CD14-positive monocyte (primary cell): Measurements from ENCODE around the gene PIP4K2A. TPM values are rescaled to one million over a fixed set of nuclear protein-coding genes. Genes with fewer than 3 reads are reported as not detected.

Source experiments
- DNase-seq, 3 donors: peaks; one replicate each; pipeline ENCODE4 v3.0.0-alpha.2; 2011 to 2022
- H2AFZ ChIP-seq: 2 replicates; pipeline ENCODE4 v1.6.0; 2012; ENCODE audit warnings: mild to moderate bottlenecking, low read depth, low read length, inconsistent platforms; ENCODE audit not compliant: insufficient read depth, poor library complexity, severe bottlenecking
- H3K27ac ChIP-seq, 2 donors: 1 replicate in 1 of 2; 2 replicates in 1 of 2; pipeline ENCODE4 v1.5.1; 2012 to 2013; ENCODE audit warnings: low read length in 2 of 2, control low read depth in 1 of 2, inconsistent platforms in 1 of 2, low read depth in 1 of 2, mild to moderate bottlenecking in 1 of 2
- H3K27me3 ChIP-seq, 2 donors: one replicate each; pipeline versions ENCODE4 v1.6.0 to v1.6.1; 2011 to 2013; ENCODE audit warnings: low read length in 2 of 2; ENCODE audit not compliant: control insufficient read depth in 2 of 2, insufficient read depth in 2 of 2
- H3K36me3 ChIP-seq, 2 donors: replicated peaks in 1 of 2; 1 replicate in 1 of 2; 2 replicates in 1 of 2; pipeline versions ENCODE4 v1.5.1 to v1.6.1; 2012 to 2013; ENCODE audit warnings: low read length in 2 of 2, control low read depth in 1 of 2, inconsistent platforms in 1 of 2, mild to moderate bottlenecking in 1 of 2; ENCODE audit not compliant: insufficient read depth in 2 of 2, control insufficient read depth in 1 of 2
- H3K4me1 ChIP-seq, 2 donors: 1 replicate in 1 of 2; 2 replicates in 1 of 2; pipeline versions ENCODE4 v1.5.1 to v1.6.1; 2012 to 2013; ENCODE audit warnings: low read length in 2 of 2, control low read depth in 1 of 2, inconsistent platforms in 1 of 2, mild to moderate bottlenecking in 1 of 2, moderate library complexity in 1 of 2; ENCODE audit not compliant: insufficient read depth in 2 of 2, control insufficient read depth in 1 of 2
- H3K4me2 ChIP-seq: replicated peaks from 2 replicates; pipeline ENCODE3; 2012; ENCODE audit warnings: low read length, moderate library complexity, mild to moderate bottlenecking; ENCODE audit not compliant: poor library complexity, severe bottlenecking; ENCODE audit errors: extremely low read depth
- H3K4me3 ChIP-seq, 3 experiments: fragments of 200-600 bp in 1 of 3; sonication (generic) in 1 of 3; replicated peaks in 1 of 3; 1 replicate in 2 of 3; 2 replicates in 1 of 3; pipeline ENCODE4 v1.5.1; 2011 to 2013; ENCODE audit warnings: low read length in 3 of 3, mild to moderate bottlenecking in 3 of 3, control low read depth in 2 of 3, low read depth in 2 of 3, inconsistent platforms in 1 of 3, moderate library complexity in 1 of 3
- H3K79me2 ChIP-seq: 2 replicates; pipeline ENCODE4 v1.6.0; 2012; ENCODE audit warnings: mild to moderate bottlenecking, control low read depth, inconsistent platforms, low read length, moderate library complexity; ENCODE audit not compliant: insufficient read depth
- H3K9ac ChIP-seq: 2 replicates; pipeline ENCODE4 v1.6.0; 2017; ENCODE audit warnings: low read length, mild to moderate bottlenecking; ENCODE audit not compliant: insufficient read depth, poor library complexity, severe bottlenecking
- H3K9me3 ChIP-seq, 2 donors: replicated peaks in 1 of 2; 1 replicate in 1 of 2; 2 replicates in 1 of 2; pipeline versions ENCODE4 v1.5.1 to v1.6.1; 2012 to 2013; ENCODE audit warnings: low read length in 2 of 2, control low read depth in 1 of 2; ENCODE audit not compliant: control insufficient read depth in 1 of 2, insufficient read depth in 1 of 2
- H4K20me1 ChIP-seq: 2 replicates; pipeline ENCODE4 v1.6.0; 2012; ENCODE audit warnings: mild to moderate bottlenecking, low read length, control low read depth, moderate library complexity; ENCODE audit not compliant: insufficient read depth
- H3K27ac Mint-ChIP-seq, 7 donors: one replicate each; pipeline ENCODE4 v1.8.0; 2020; ENCODE audit warnings: mild to moderate bottlenecking in 7 of 7, mixed read lengths in 7 of 7, moderate library complexity in 6 of 7, inconsistent platforms in 2 of 7
- H3K27me3 Mint-ChIP-seq, 3 donors: one replicate each; pipeline ENCODE4 v1.8.0; 2021 to 2022; ENCODE audit warnings: low read depth in 3 of 3, mild to moderate bottlenecking in 3 of 3, mixed read lengths in 3 of 3, moderate library complexity in 3 of 3, inconsistent platforms in 1 of 3
- H3K36me3 Mint-ChIP-seq, 2 donors: one replicate each; pipeline ENCODE4 v1.8.0; 2020; ENCODE audit warnings: mixed read lengths in 2 of 2, inconsistent platforms in 1 of 2, mild to moderate bottlenecking in 1 of 2
- H3K4me1 Mint-ChIP-seq: one replicate; pipeline ENCODE4 v1.8.0; 2020; ENCODE audit warnings: mild to moderate bottlenecking, mixed read lengths
- H3K4me3 Mint-ChIP-seq, 2 donors: one replicate each; pipeline ENCODE4 v1.8.0; 2020; ENCODE audit warnings: mild to moderate bottlenecking in 2 of 2, mixed read lengths in 2 of 2, moderate library complexity in 1 of 2
- H3K9me3 Mint-ChIP-seq, 7 donors: one replicate each; pipeline ENCODE4 v1.8.0; 2020 to 2022; ENCODE audit warnings: mixed read lengths in 7 of 7, mild to moderate bottlenecking in 6 of 7, moderate library complexity in 6 of 7, inconsistent platforms in 2 of 7
- WGBS: methylation state at CpG from one replicate; pipeline ENCODE4 v1.1.5; 2013; ENCODE audit warnings: missing lambda C conversion rate; ENCODE audit not compliant: insufficient coverage; 5-methylcytosine and 5-hydroxymethylcytosine counted together
- intact Hi-C, 2 donors: fragments of 100-400 bp; cut with micrococcal nuclease; formaldehyde crosslinking; loops; one replicate each; pipeline versions ENCODE4 v1.15.0 to v1.15.1; 2023
- polyA plus RNA-seq, 3 donors: library from polyadenylated mRNA; depleted of rRNA in 1 of 3; unstranded in 2 of 3; stranded (reverse) in 1 of 3; fragments of 300-500 nt in 2 of 3; fragments of >200 nt in 1 of 3; fragmentation: Illumina TruSeq in 2 of 3; gene quantifications; 1 replicate in 2 of 3; 2 replicates in 1 of 3; pipeline ENCODE4 v1.2.3, GENCODE V29; 2012 to 2021
- TF ChIP-seq, protein P1 (sequence below): fragments of 200-600 bp; IDR thresholded peaks from one replicate; pipeline ENCODE4 v1.8.0; 2022; ENCODE audit warnings: antibody characterized with exemption, mild to moderate bottlenecking

Gene PIP4K2A
- polyA plus RNA-seq, 3 donors: 9.7 to 33.7 (median 16.6) TPM

DNA sequence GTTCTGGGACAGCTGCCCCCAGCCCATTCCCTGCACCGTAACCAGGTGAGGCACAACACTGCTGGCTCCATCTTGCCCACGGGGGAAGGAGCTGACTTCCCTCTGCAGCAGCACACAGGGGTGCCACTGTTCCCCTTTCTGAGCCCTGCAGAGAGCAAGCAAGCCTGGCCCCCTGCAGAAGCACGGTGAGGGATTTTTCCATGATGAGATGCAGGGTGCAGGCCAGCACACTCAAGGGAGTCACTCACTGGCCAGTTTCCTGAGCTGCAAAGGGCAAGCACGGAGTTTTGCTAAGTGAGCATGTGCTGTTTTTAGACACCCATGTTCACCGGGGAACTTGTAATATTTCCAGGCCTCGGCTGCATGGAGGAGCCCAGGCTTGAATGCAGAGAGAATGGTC, 176.6 kb downstream of the PIP4K2A start:
- H3K27ac ChIP-seq: no peak overlapping the region
- H3K9me3 ChIP-seq: no peaks in the 10 kb centered on the region
- no peaks in the 10 kb centered on the region for H3K9me3 Mint-ChIP-seq
- H3K27me3 Mint-ChIP-seq: peaks cover 0 to 2% (median 1%) of the 10 kb centered on the region in 3 donors
- DNase-seq: no peak
- H4K20me1 ChIP-seq: peaks cover 11% of the 10 kb centered on the region
- H3K4me2 ChIP-seq: no peak overlapping the region
- peaks cover 93 to 95% of the 10 kb centered on the region in 2 donors for H3K36me3 Mint-ChIP-seq
- no peak overlapping the region for H3K4me3 Mint-ChIP-seq
- H3K4me3 ChIP-seq: no peak overlapping the region
- H3K4me1 ChIP-seq: no peaks in the 10 kb centered on the region
- H3K27ac Mint-ChIP-seq: peak overlapping the region in 1 of 7 donors; percentile 1
- intact Hi-C loops: no loop called here
- no peak overlapping the region for H3K9ac ChIP-seq
- no peaks in the 10 kb centered on the region for H3K4me1 Mint-ChIP-seq
- H2AFZ ChIP-seq: no peak overlapping the region
- no peaks in the 10 kb centered on the region for H3K79me2 ChIP-seq
- TF ChIP-seq, protein P1, sequence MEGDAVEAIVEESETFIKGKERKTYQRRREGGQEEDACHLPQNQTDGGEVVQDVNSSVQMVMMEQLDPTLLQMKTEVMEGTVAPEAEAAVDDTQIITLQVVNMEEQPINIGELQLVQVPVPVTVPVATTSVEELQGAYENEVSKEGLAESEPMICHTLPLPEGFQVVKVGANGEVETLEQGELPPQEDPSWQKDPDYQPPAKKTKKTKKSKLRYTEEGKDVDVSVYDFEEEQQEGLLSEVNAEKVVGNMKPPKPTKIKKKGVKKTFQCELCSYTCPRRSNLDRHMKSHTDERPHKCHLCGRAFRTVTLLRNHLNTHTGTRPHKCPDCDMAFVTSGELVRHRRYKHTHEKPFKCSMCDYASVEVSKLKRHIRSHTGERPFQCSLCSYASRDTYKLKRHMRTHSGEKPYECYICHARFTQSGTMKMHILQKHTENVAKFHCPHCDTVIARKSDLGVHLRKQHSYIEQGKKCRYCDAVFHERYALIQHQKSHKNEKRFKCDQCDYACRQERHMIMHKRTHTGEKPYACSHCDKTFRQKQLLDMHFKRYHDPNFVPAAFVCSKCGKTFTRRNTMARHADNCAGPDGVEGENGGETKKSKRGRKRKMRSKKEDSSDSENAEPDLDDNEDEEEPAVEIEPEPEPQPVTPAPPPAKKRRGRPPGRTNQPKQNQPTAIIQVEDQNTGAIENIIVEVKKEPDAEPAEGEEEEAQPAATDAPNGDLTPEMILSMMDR: no peak
- H3K36me3 ChIP-seq: peaks cover 67 to 96% of the 10 kb centered on the region in 2 donors
- no peaks in the 10 kb centered on the region for H3K27me3 ChIP-seq
- WGBS: 74% methylated on average over 5 of the region's 6 CpGs

DNA sequence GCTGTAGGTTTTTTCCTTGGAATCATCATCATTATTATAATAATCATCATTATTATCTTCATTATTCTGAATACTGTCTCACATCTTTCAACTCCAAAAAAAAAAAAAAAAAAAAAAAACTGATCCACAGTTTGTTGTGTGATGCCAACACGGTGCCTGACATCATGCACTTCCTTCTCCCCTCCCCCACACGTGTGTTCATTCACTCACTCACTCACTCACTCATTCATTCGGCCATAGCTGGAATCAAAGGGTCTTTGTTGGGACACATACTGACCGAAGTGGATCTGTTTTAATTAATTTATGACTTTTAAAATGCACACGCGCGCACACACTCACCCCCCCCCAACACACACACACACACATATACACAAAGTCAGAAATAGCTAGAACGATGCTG, 177.8 kb downstream of the PIP4K2A start:
- H3K27me3 ChIP-seq: no peaks in the 10 kb centered on the region
- H3K79me2 ChIP-seq: no peaks in the 10 kb centered on the region
- H3K36me3 ChIP-seq: peaks cover 55 to 84% of the 10 kb centered on the region in 2 donors
- TF ChIP-seq, protein P1: no peak
- H3K9me3 Mint-ChIP-seq: peaks cover 0 to 5% (median 0%) of the 10 kb centered on the region in 7 donors
- DNase-seq: no peak
- H3K4me1 ChIP-seq: no peaks in the 10 kb centered on the region
- no peaks in the 10 kb centered on the region for H3K9me3 ChIP-seq
- no peaks in the 10 kb centered on the region for H3K27me3 Mint-ChIP-seq
- H3K27ac ChIP-seq: no peak overlapping the region
- H3K4me2 ChIP-seq: no peak overlapping the region
- H3K27ac Mint-ChIP-seq: no peak overlapping the region
- no peak overlapping the region for H3K4me3 Mint-ChIP-seq
- H3K9ac ChIP-seq: no peak overlapping the region
- H3K4me3 ChIP-seq: no peak overlapping the region
- intact Hi-C loops: no loop called here
- no peak overlapping the region for H2AFZ ChIP-seq
- H4K20me1 ChIP-seq: peaks cover 11% of the 10 kb centered on the region
- peaks cover 81 to 83% of the 10 kb centered on the region in 2 donors for H3K36me3 Mint-ChIP-seq
- 90% methylated on average over 2 of the region's 8 CpGs for WGBS
- no peaks in the 10 kb centered on the region for H3K4me1 Mint-ChIP-seq
